ENCODE data around the gene C2CD3. TPM values are rescaled to one million over a fixed set of nuclear protein-coding genes. Genes with fewer than 3 reads are reported as not detected.
A peak's percentile ranks its signal among the peaks of the same experiment; 100 is the strongest.

Gene C2CD3
- 48.0 and 104 TPM in 2 replicates for total RNA-seq (2011; cell fraction: chromatin; rRNA removed; ENCODE audit: low replicate concordance)
- total RNA-seq (2011; cell fraction: nucleolus; rRNA removed): 16.0 and 24.7 TPM in 2 replicates
- 30.5 and 41.8 TPM in 2 replicates for total RNA-seq (2011; cell fraction: nucleoplasm; rRNA removed)
- total RNA-seq (2014; rRNA removed) (10.9 and 13.9 TPM in 2 replicates), total RNA-seq (2014; rRNA removed; fragmentation: Illumina TruSeq; extraction: Trizol) (11.1 and 13.0 TPM in 2 replicates), total RNA-seq (2015; rRNA removed; fragmentation: Illumina TruSeq; extraction: Trizol) (14.5 and 15.8 TPM in 2 replicates), total RNA-seq (2021) (17.6 and 18.5 TPM in 2 replicates), polyA plus RNA-seq (2011; rRNA removed) (15.2 and 15.8 TPM in 2 replicates), polyA plus RNA-seq (2014; fragmentation: Illumina TruSeq; extraction: Trizol) (18.7 and 20.2 TPM in 2 replicates), polyA plus RNA-seq (2014; fragmentation: Nextera tagmentation; extraction: Ambion mirVana) (1 to 10 TPM; 4.4 to 5.1 TPM), polyA plus RNA-seq (2014; rRNA removed) (15.4 and 15.8 TPM in 2 replicates), polyA minus RNA-seq (2011; rRNA and poly(A)+ RNA removed) (33.0 and 34.9 TPM in 2 replicates), Bru-seq, nascent RNA (percentile 59 among the genes with signal in this experiment), BruChase-seq, experiment 1, labeled RNA remaining after a 2-hour chase (percentile 62 among the genes with signal in this experiment), BruChase-seq, experiment 2, labeled RNA remaining after a 6-hour chase (percentile 62 among the genes with signal in this experiment)
- 8.2 and 13.7 TPM in 2 replicates for polyA plus RNA-seq (2011; cell fraction: cytosol; rRNA removed)
- 14.6 and 33.1 TPM in 2 replicates for polyA plus RNA-seq (2011; cell fraction: nucleus; rRNA removed)
- polyA plus RNA-seq (2012): 12.5 TPM in 2 replicates
- polyA minus RNA-seq (2011; cell fraction: cytosol; rRNA and poly(A)+ RNA removed): 12.7 and 14.6 TPM in 2 replicates
- 26.7 and 29.8 TPM in 2 replicates for polyA minus RNA-seq (2011; cell fraction: nucleus; rRNA and poly(A)+ RNA removed)
- long read RNA-seq, experiment 1, partial matches to known transcripts: 9 of 16 reads
- long read RNA-seq, experiment 1, other reads (novel, unspliced or antisense): 7 of 16 reads
- long read RNA-seq, experiment 2, full-length matches to known transcripts: 1 of 8 reads
- long read RNA-seq, experiment 2, partial matches to known transcripts: 2 of 8 reads
- long read RNA-seq, experiment 2, other reads (novel, unspliced or antisense): 5 of 8 reads
- long read RNA-seq, experiment 3, partial matches to known transcripts: 2 of 6 reads
- long read RNA-seq, experiment 3, other reads (novel, unspliced or antisense): 4 of 6 reads

- peaks cover 70% of the 10 kb centered on the region for H3K79me2 ChIP-seq (ENCODE audit: control insufficient read depth, insufficient read depth, low read length)
- H4K20me1 ChIP-seq (replicated peaks; ENCODE audit: control insufficient read depth, insufficient read depth, low read length): peaks cover 4% of the 10 kb centered on the region; the same call in 1 of the 2 replicates
- H3K4me3 ChIP-seq: peak within 1 kb of the TSS; percentile 62
- POLR2A ChIA-PET: interaction anchor here (0.7 to 1.6 kb wide), 13 partner anchors 9 to 1553 kb away, joined by 3 to 9 read pairs (median 4); partner anchors contain the start of gene UCP2
- intact Hi-C loops (cut with micrococcal nuclease): loop anchor here (5.0 kb wide), 1 partner anchor 189 kb away; the partner anchor contains the start of gene UCP2
- H3K27me3 ChIP-seq (ENCODE audit: control insufficient read depth in 2 of 2, insufficient read depth in 2 of 2, low read length in 2 of 2): no peaks in the 10 kb centered on the region
- no peaks in the 10 kb centered on the region for H3K9me3 ChIP-seq (replicated peaks; ENCODE audit: control insufficient read depth, insufficient read depth, low read depth, low read length)
- WGBS (ENCODE audit: insufficient coverage, low coverage, missing lambda C conversion rate): under 1% methylated on average over 66 of the region's 68 CpGs
- in situ Hi-C loops (cut with MboI): no loop called here
- H3K36me3 ChIP-seq (ENCODE audit: control insufficient read depth, insufficient read depth, low read length): peaks cover 35% of the 10 kb centered on the region
- H3K9me1 ChIP-seq (ENCODE audit: control insufficient read depth, insufficient read depth, low read length): no peaks in the 10 kb centered on the region
- CTCF ChIA-PET (ENCODE audit: low intra/inter-chr PET ratio): no interaction called here
- peak within 1 kb of the TSS; percentile 86 to 97 for H3K9ac ChIP-seq (ENCODE audit: insufficient read depth in 1 of 2, low read depth in 2 of 2, low read length in 2 of 2)
- peak within 1 kb of the TSS; percentile 89 for H3K27ac ChIP-seq (ENCODE audit: extremely low read depth, low read depth, low read length)
- H2AFZ ChIP-seq (ENCODE audit: low read depth, low read length): peak within 1 kb of the TSS; percentile 87
- no TSS peak for BruUV-seq (replicated peaks)
- peaks cover 3 to 17% of the 10 kb centered on the region in 2 experiments; a peak in 3 of 5 replicates for H3K4me1 ChIP-seq (replicated peaks in 1 of 2; ENCODE audit: control insufficient read depth in 2 of 2, insufficient read depth in 2 of 2, low read length in 2 of 2)
- peak; percentile 90 to 99 (median 94) for DNase-seq (ENCODE audit: extremely low read depth in 1 of 4, low spot score in 3 of 4)
- ATAC-seq: peak; percentile 93
- peak within 1 kb of the TSS; percentile 96 for H3K4me2 ChIP-seq (ENCODE audit: insufficient read depth, low read length)
- FAIRE-seq: peak; percentile 96
- TF ChIP-seq ETV6 (IDR thresholded peaks at IDR 0.05; ENCODE audit: borderline replicate concordance in 1 of 2, low read depth in 2 of 2, low read length in 1 of 2): no peak
- no peak for TF ChIP-seq ETV6 (CRISPR knock-in tag; IDR thresholded peaks at IDR 0.05; ENCODE audit: borderline replicate concordance)
- TF ChIP-seq NR4A1 (CRISPR knock-in tag; IDR thresholded peaks at IDR 0.05): 0 out of 2 replicates have a peak, but pooled peaks have one; percentile 63
- TF ChIP-seq NR4A1 (tag; IDR thresholded peaks at IDR 0.05): no peak
- TF ChIP-seq GTF2B (IDR thresholded peaks at IDR 0.05; ENCODE audit: extremely low read depth, insufficient read length): no peak
- TF ChIP-seq, protein P1, sequence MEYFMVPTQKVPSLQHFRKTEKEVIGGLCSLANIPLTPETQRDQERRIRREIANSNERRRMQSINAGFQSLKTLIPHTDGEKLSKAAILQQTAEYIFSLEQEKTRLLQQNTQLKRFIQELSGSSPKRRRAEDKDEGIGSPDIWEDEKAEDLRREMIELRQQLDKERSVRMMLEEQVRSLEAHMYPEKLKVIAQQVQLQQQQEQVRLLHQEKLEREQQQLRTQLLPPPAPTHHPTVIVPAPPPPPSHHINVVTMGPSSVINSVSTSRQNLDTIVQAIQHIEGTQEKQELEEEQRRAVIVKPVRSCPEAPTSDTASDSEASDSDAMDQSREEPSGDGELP (CRISPR knock-in tag; IDR thresholded peaks at IDR 0.05; ENCODE audit: borderline replicate concordance): peak; percentile 92
- TF ChIP-seq ZNF561 (CRISPR knock-in tag; conservative IDR thresholded peaks at IDR 0.05): no peak
- no peak for TF ChIP-seq MTF1 (CRISPR knock-in tag; IDR thresholded peaks at IDR 0.05; ENCODE audit: borderline replicate concordance)
- TF ChIP-seq CTCFL (IDR thresholded peaks at IDR 0.05; ENCODE audit: borderline replicate concordance, insufficient read depth, low read depth, low read length, poor library complexity, severe bottlenecking): no peak
- no peak for TF ChIP-seq ZNF384 (IDR thresholded peaks at IDR 0.05; ENCODE audit: low read depth, low read length)
- no peak for TF ChIP-seq ZNF707 (CRISPR knock-in tag; conservative IDR thresholded peaks at IDR 0.05)
Observed at GRCh38 chr11:74170694-74171629, at the start of gene C2CD3, which contains the start of gene PPME1. Gene C2CD3 (minus strand): TSS chr11:74171002. CDS start chr11:74170792, 210 bp downstream. Gene PPME1 (plus strand): TSS chr11:74171289. CDS start chr11:74171422, 133 bp downstream.
